ENCODE data around the gene C14orf132.

The C14orf132 gene

GRCh38 chr14:96102081-96102856 is 63.1 kb downstream of the C14orf132 start:
- TF ChIP-seq GATA3 (IDR thresholded peaks at IDR 0.05; ENCODE audit: low read depth, low read length) (no peak), GATA2 (IDR thresholded peaks at IDR 0.05; ENCODE audit: low read depth, low read length) (no peak)

DNA sequence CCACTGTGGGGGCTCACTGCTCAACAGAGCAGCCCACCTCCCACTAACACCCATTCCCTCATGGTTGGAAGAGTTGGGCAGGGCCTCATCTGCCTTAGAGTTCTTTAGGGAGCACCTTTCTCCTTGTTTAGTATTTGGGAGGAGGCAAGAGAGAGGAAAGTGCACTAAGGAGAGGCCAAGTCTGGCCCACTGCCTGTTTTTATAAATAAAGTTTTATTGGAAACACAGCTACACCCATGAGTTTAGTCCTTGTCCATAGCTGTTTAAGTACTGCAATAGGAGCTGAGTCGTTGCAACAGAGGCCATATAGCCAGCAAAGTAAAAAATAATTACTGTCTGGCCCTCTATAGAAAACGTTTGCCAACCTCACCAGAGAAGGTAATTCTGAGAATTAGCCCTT is 63.9 kb downstream of the C14orf132 start:
- no peak for TF ChIP-seq GATA3 (IDR thresholded peaks at IDR 0.05; ENCODE audit: low read depth, low read length)
- TF ChIP-seq GATA2 (IDR thresholded peaks at IDR 0.05; ENCODE audit: low read depth, low read length): no peak

DNA sequence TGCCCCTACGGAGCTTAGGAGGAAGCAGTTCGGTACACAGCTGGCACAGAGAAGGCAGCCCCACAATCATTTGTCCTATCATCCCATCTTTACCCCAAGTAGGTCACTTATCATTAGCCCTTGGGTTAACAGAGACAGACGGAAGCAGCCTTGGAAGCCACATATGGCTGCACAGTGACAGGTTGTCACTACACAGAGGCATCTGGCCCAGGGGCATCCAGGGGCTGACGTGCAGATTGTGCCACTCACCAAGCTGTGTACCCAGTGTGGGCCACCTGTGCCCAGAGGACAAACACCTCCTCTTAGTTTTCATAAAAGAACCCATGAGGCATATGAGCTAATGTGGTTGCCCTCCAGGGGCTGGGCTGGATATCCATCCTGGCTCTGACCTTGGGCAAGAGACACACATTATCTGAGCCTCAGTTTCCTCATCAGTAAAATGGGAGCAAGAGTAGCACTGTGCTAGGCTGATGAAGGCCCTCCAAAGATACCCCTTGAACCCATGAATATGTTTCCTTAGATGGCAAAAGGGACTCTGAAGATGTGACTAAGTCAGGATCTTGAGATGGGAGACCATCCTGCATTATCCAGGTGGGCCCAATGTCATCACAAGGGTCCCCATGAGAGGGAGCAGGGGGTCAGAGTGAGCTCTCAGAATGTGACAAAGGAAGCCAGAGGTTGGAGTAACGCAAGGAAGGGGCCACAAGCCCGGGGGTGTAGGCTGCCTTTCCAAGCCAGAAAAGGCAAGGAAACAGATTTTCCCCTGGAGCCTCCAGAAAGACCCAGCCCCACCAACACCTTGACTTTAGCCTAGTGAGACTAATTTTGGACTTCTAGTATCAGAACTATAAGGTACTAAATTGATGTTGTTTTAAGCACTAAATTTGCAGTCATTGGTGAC is 64.6 kb downstream of the C14orf132 start:
- TF ChIP-seq GATA2 (IDR thresholded peaks at IDR 0.05; ENCODE audit: low read depth, low read length): peak; percentile 79
- peak; percentile 35; the same call in 1 of the 2 replicates for TF ChIP-seq GATA3 (IDR thresholded peaks at IDR 0.05; ENCODE audit: low read depth, low read length)

GRCh38 chr14:96104469-96105057 is 65.4 kb downstream of the C14orf132 start:
- TF ChIP-seq GATA3 (IDR thresholded peaks at IDR 0.05; ENCODE audit: low read depth, low read length): no peak
- no peak for TF ChIP-seq GATA2 (IDR thresholded peaks at IDR 0.05; ENCODE audit: low read depth, low read length)

- TF ChIP-seq GATA2 (IDR thresholded peaks at IDR 0.05; ENCODE audit: low read depth, low read length) (no peak), GATA3 (IDR thresholded peaks at IDR 0.05; ENCODE audit: low read depth, low read length) (no peak)
Measured at GRCh38 chr14:96105089-96105925, 66.1 kb downstream of the C14orf132 start.

GRCh38 chr14:96105926-96106441 is 66.8 kb downstream of the C14orf132 start:
- TF ChIP-seq GATA2 (IDR thresholded peaks at IDR 0.05; ENCODE audit: low read depth, low read length): no peak

DNA sequence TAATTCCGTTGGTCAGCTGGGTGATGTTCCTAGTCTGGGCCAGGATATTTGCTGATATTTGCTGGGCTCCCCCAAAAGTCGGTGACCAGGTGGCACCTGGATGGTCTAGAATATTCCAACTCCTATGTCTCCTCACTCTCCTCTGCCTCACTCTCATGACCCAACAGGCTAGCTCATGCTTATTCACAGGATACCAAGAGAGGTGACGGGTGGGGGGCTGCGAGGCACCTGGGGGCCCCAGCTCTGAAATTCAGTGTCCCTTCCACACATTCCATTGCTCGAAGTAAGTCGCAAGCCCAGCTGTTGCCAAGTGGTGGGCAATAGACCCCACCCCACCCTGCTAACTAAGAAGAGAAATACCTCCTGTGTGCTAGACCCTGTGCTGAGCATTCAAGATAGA is 67.7 kb downstream of the C14orf132 start:
- TF ChIP-seq GATA2 (IDR thresholded peaks at IDR 0.05; ENCODE audit: low read depth, low read length): no peak
- no peak for TF ChIP-seq GATA3 (IDR thresholded peaks at IDR 0.05; ENCODE audit: low read depth, low read length)

GRCh38 chr14:96108061-96108795 is 69.1 kb downstream of the C14orf132 start:
- TF ChIP-seq GATA2 (IDR thresholded peaks at IDR 0.05; ENCODE audit: low read depth, low read length): no peak
- no peak for TF ChIP-seq GATA3 (IDR thresholded peaks at IDR 0.05; ENCODE audit: low read depth, low read length)

DNA sequence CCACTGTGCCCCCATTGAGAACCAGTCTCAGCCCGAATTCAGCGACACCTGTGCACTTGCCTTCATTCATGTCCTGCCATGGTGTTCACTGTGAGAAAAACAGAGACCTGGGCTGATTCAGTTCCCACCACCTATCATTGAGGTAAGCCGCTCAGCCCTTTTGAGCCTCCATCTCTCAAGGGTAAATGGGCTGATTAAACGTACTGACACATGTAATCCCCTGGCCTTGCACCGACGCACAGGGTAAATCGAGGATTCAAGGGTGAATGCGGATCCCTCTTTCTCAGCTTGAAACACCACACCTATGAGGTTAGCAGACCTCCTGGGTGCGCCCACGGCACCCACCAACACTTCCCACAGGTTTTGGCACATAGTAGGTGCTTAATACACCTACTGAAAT is 69.7 kb downstream of the C14orf132 start:
- no peak for TF ChIP-seq GATA3 (IDR thresholded peaks at IDR 0.05; ENCODE audit: low read depth, low read length)
- no peak for TF ChIP-seq GATA2 (IDR thresholded peaks at IDR 0.05; ENCODE audit: low read depth, low read length)

DNA sequence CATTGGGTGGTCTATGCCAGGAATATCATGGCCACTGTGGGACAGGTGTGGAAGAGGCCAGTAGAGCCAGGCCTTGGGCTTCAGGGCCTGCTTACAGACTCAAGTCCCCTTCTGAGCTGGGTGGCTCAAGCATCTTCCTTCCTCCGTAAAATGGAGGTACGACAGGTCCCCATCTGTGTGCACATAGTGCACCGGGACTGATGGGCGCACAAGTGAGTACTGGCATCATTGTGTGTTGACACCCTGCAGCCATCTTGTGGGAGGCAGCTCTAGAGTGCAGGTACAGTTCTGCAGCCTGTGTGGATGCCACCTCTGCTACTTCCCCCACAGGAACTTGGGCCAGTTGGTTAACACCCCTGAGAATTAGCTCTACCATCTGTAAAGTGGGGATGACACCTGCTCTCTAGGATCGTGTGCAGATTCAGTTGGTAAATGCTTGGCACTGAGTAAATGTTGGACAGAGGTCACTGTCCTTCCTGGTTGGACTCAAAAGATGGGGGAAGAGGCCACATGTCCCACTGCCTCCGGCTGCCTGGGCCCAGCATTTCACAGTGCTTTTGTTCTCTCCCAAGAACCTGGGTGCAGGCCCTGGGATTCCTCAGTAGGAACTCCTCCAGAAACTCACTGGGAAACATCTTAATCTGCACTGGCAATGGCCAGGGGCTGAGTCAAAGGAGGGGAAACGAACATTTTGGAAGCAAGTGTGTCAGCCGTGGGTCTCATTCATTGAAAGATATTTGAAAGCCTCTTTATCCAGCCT is 70.6 kb downstream of the C14orf132 start:
- no peak for TF ChIP-seq GATA2 (IDR thresholded peaks at IDR 0.05; ENCODE audit: low read depth, low read length)

GRCh38 chr14:96112032-96112431 is 72.9 kb downstream of the C14orf132 start:
- no peak for TF ChIP-seq GATA2 (IDR thresholded peaks at IDR 0.05; ENCODE audit: low read depth, low read length)
- no peak for TF ChIP-seq GATA3 (IDR thresholded peaks at IDR 0.05; ENCODE audit: low read depth, low read length)

GRCh38 chr14:96114002-96114401 is 74.8 kb downstream of the C14orf132 start:
- TF ChIP-seq GATA2 (IDR thresholded peaks at IDR 0.05; ENCODE audit: low read depth, low read length) (no peak), GATA3 (IDR thresholded peaks at IDR 0.05; ENCODE audit: low read depth, low read length) (no peak)
